Progenitor cell of endocrine pancreas (in vitro differentiated cells): ENCODE measurements around the gene DNM1L. TPM values are rescaled to one million over a fixed set of nuclear protein-coding genes. Genes with fewer than 3 reads are reported as not detected.

Experiments
- DNase-seq: peaks from one replicate; pipeline ENCODE4 v3.0.0; 2021; ENCODE audit warnings: low spot score; ENCODE audit not compliant: unreplicated experiment
- H3K27ac Mint-ChIP-seq: 2 replicates; pipeline ENCODE4 v1.8.0; 2021; ENCODE audit warnings: mild to moderate bottlenecking, moderate library complexity, mixed read lengths
- H3K27me3 Mint-ChIP-seq: 2 replicates; pipeline ENCODE4 v1.8.0; 2021; ENCODE audit warnings: mixed read lengths
- H3K36me3 Mint-ChIP-seq: 2 replicates; pipeline ENCODE4 v1.8.0; 2022; ENCODE audit warnings: mixed read lengths; ENCODE audit not compliant: insufficient read depth
- H3K4me1 Mint-ChIP-seq: 2 replicates; pipeline ENCODE4 v1.8.0; 2021; ENCODE audit warnings: low read depth, mixed read lengths
- H3K4me3 Mint-ChIP-seq: 2 replicates; pipeline ENCODE4 v1.8.0; 2021; ENCODE audit warnings: low read depth, mild to moderate bottlenecking, moderate library complexity, mixed read lengths
- H3K9me3 Mint-ChIP-seq: 2 replicates; pipeline ENCODE4 v1.8.0; 2021; ENCODE audit warnings: low read depth, mixed read lengths
- CTCF ChIP-seq: fragments of 200-600 bp; sonication (generic); IDR thresholded peaks from one replicate; pipeline ENCODE4 v1.5.0; 2021; ENCODE audit warnings: antibody characterized with exemption, mild to moderate bottlenecking; ENCODE audit not compliant: unreplicated experiment
- total RNA-seq: library from RNA; stranded (reverse); gene quantifications from 2 replicates; pipeline ENCODE4 v1.2.1, GENCODE V29; 2021

Gene DNM1L
- total RNA-seq, 1 donor from 2014 or later = 150 TPM

GRCh38 chr12:32702946-32703345, 23.8 kb downstream of the DNM1L start:
- Mint-ChIP-seq H3K36me3 (peaks cover 16% of the 10 kb centered on the region), H3K27ac (peak overlapping the region; percentile 70), H3K9me3 (no peaks in the 10 kb centered on the region), H3K4me1 (peaks cover 8% of the 10 kb centered on the region), H3K4me3 (no peak overlapping the region), H3K27me3 (no peaks in the 10 kb centered on the region)
- no peak for TF ChIP-seq CTCF
- DNase-seq = no peak

- Mint-ChIP-seq H3K27me3 (no peaks in the 10 kb centered on the region), H3K9me3 (no peaks in the 10 kb centered on the region), H3K27ac (peak overlapping the region; percentile 56), H3K4me1 (peaks cover 2% of the 10 kb centered on the region), H3K36me3 (peaks cover 19% of the 10 kb centered on the region), H3K4me3 (no peak overlapping the region)
- no peak for DNase-seq
- no peak for TF ChIP-seq CTCF
Measured at GRCh38 chr12:32705783-32706182, 26.7 kb downstream of the DNM1L start.

- no peaks in the 10 kb centered on the region for H3K9me3 Mint-ChIP-seq
- H3K27me3 Mint-ChIP-seq = no peaks in the 10 kb centered on the region
- no peak for DNase-seq
- peak overlapping the region; percentile 36 for H3K27ac Mint-ChIP-seq
- H3K36me3 Mint-ChIP-seq = peaks cover 19% of the 10 kb centered on the region
- no peak overlapping the region for H3K4me3 Mint-ChIP-seq
- no peak for TF ChIP-seq CTCF
- peaks cover 2% of the 10 kb centered on the region for H3K4me1 Mint-ChIP-seq
Measured at GRCh38 chr12:32706335-32707024, 27.4 kb downstream of the DNM1L start.

GRCh38 chr12:32708926-32709325, 29.8 kb downstream of the DNM1L start:
- no peak for DNase-seq
- no peak overlapping the region for H3K4me3 Mint-ChIP-seq
- peaks cover 23% of the 10 kb centered on the region for H3K36me3 Mint-ChIP-seq
- no peak for TF ChIP-seq CTCF
- H3K9me3 Mint-ChIP-seq = no peaks in the 10 kb centered on the region
- H3K27ac Mint-ChIP-seq = no peak overlapping the region
- peaks cover 2% of the 10 kb centered on the region for H3K4me1 Mint-ChIP-seq
- no peaks in the 10 kb centered on the region for H3K27me3 Mint-ChIP-seq

GRCh38 chr12:32714772-32715171, 35.7 kb downstream of the DNM1L start:
- peaks cover 27% of the 10 kb centered on the region for H3K36me3 Mint-ChIP-seq
- H3K4me3 Mint-ChIP-seq = no peak overlapping the region
- TF ChIP-seq CTCF = no peak
- no peak for DNase-seq
- H3K27ac Mint-ChIP-seq = no peak overlapping the region
- H3K4me1 Mint-ChIP-seq = no peaks in the 10 kb centered on the region
- H3K9me3 Mint-ChIP-seq = no peaks in the 10 kb centered on the region
- H3K27me3 Mint-ChIP-seq = no peaks in the 10 kb centered on the region
